ENCODE measurements around the gene DHFR. TPM values are rescaled to one million over a fixed set of nuclear protein-coding genes. Genes with fewer than 3 reads are reported as not detected.
A peak's percentile ranks its signal among the peaks of the same experiment; 100 is the strongest.

DHFR gene
- total RNA-seq: 1 to 10 TPM in 5 of 6 donors, under 1 TPM in 1; 0.88 to 5.8 (median 1.9) TPM
- polyA plus RNA-seq: 1 to 10 TPM; 1.9 to 3.4 TPM

DNA sequence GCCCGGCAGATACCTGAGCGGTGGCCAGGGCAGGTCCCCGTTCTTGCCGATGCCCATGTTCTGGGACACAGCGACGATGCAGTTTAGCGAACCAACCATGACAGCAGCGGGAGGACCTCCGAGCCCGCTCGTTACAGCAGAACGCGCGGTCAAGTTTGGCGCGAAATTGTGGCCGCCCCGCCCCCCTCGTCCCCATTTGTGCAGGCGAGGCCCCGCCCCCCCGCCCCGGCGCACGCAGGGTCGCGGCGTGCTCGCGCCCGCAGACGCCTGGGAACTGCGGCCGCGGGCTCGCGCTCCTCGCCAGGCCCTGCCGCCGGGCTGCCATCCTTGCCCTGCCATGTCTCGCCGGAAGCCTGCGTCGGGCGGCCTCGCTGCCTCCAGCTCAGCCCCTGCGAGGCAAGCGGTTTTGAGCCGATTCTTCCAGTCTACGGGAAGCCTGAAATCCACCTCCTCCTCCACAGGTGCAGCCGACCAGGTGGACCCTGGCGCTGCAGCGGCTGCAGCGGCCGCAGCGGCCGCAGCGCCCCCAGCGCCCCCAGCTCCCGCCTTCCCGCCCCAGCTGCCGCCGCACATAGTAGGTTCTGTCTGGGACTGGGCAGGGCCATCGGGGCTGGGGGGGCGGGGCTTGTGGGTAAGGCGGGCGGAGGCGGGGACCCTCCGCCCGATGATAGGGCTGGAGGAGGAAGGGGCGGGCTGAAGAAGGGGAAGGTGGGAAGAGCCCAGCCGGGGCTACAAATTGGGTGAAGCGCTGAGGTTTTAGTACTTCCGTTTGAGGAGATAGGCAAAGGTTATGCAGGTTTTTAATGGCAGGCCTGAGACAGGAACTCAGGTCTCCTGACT is at the start of gene DHFR, which contains the start of gene MSH3:
DHFR (minus strand) TSS at position 593 of the 840 bp plus-strand sequence; CDS start at position 99, 494 bp downstream.
MSH3 (plus strand) TSS at position 262 of the 840 bp plus-strand sequence; CDS start at position 338, 76 bp downstream.
- peak; percentile 84 to 92 (median 88) for DNase-seq
- intact Hi-C loops (cut with DNase I): no loop called here
- no peaks in the 10 kb centered on the region for H3K27me3 ChIP-seq
- H3K4me3 ChIP-seq: peak within 1 kb of the TSS; percentile 74 to 99 (median 94)
- no peak for TF ChIP-seq CTCF (IDR thresholded peaks at IDR 0.05)
- H3K4me1 ChIP-seq: peaks cover 9 to 16% (median 11%) of the 10 kb centered on the region in 3 donors
- no peaks in the 10 kb centered on the region for H3K9me3 ChIP-seq
- WGBS, 2 donors: 0 to 1% methylated on average over 46 to 74 of the region's 74 CpGs
- H3K36me3 ChIP-seq: peaks cover 0 to 8% (median 0%) of the 10 kb centered on the region in 3 donors
- H3K27ac ChIP-seq: peak within 1 kb of the TSS; percentile 76 to 95 (median 90)
- ATAC-seq: peak; percentile 87 to 91 (median 90)
- FAIRE-seq: no peak

DNA sequence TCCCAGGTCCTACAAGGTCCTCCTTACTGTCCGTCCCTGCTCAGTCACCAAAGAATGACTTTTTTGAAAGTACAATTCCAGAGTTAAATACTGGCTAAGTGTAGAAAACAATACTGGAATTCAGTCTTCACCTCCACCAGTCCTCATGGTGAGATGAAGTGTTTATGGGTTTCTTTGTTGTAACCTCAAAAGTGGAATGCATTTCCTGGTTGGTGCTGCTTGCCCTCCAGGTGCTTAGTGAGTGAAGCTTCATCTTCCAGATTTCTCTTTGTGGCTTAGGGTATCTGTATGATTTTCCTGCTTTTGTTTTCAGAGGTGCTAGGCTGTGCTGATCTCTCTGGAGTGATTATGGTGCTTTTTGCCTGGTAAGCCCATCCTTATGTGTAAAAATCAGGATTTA is 49.4 kb upstream of the DHFR start:
- no peaks in the 10 kb centered on the region for H3K27me3 ChIP-seq
- intact Hi-C loops (cut with DNase I): no loop called here
- no peak for FAIRE-seq
- WGBS, 2 donors: 86 to 87% methylated on average over 1 of the region's 1 CpG
- H3K4me1 ChIP-seq: no peaks in the 10 kb centered on the region
- no peak overlapping the region for H3K27ac ChIP-seq
- TF ChIP-seq CTCF (IDR thresholded peaks at IDR 0.05): no peak
- DNase-seq: no peak
- no peaks in the 10 kb centered on the region for H3K9me3 ChIP-seq
- H3K36me3 ChIP-seq: no peaks in the 10 kb centered on the region
- no peak overlapping the region for H3K4me3 ChIP-seq
- no peak for ATAC-seq

- WGBS, 2 donors: 89 to 91% methylated on average over 5 of the region's 5 CpGs
- Histone ChIP-seq H3K4me3 (no peak overlapping the region), H3K9me3 (no peaks in the 10 kb centered on the region), H3K4me1 (no peaks in the 10 kb centered on the region), H3K36me3 (no peaks in the 10 kb centered on the region), H3K27me3 (no peaks in the 10 kb centered on the region), H3K27ac (no peak overlapping the region)
- ATAC-seq: no peak
- no peak for TF ChIP-seq CTCF (IDR thresholded peaks at IDR 0.05)
- no peak for DNase-seq
- intact Hi-C loops (cut with DNase I): no loop called here
- FAIRE-seq: no peak
Measured at GRCh38 chr5:80703747-80704146, 49.0 kb upstream of the DHFR start.

DNA sequence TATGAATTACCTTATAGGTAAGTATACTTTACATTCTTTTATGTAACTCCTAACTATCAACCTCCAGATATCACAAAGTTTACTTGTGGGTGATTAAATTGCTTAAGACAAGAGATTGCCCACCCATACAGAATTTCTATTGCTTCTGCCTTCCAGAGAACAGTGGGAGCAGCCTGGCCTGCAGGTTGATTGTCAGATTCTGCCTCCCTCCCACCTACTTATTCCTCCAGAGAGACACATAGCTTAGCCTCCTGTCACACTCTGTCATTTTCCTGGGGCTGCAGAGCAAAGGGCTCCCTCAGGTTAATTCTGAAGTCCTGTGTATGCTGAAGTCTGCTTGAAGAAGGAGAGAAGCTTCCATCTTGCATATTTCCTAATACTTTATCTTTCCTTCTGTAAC is 48.5 kb upstream of the DHFR start:
- no peak overlapping the region for H3K27ac ChIP-seq
- no peaks in the 10 kb centered on the region for H3K27me3 ChIP-seq
- H3K9me3 ChIP-seq: no peaks in the 10 kb centered on the region
- H3K36me3 ChIP-seq: no peaks in the 10 kb centered on the region
- H3K4me3 ChIP-seq: no peak overlapping the region
- FAIRE-seq (no peak), ATAC-seq (no peak), DNase-seq (no peak)
- no peaks in the 10 kb centered on the region for H3K4me1 ChIP-seq
- intact Hi-C loops (cut with DNase I): no loop called here
- TF ChIP-seq CTCF (IDR thresholded peaks at IDR 0.05): no peak

GRCh38 chr5:80701597-80701996 is 46.8 kb upstream of the DHFR start:
- Histone ChIP-seq H3K27ac (no peak overlapping the region), H3K36me3 (no peaks in the 10 kb centered on the region), H3K4me3 (no peak overlapping the region), H3K4me1 (peaks cover 0 to 7% (median 4%) of the 10 kb centered on the region in 3 donors), H3K27me3 (no peaks in the 10 kb centered on the region), H3K9me3 (no peaks in the 10 kb centered on the region)
- no peak for FAIRE-seq
- DNase-seq: no peak
- 12 to 25% methylated on average over 1 of the region's 1 CpG for WGBS, 2 donors
- intact Hi-C loops (cut with DNase I): no loop called here
- no peak for TF ChIP-seq CTCF (IDR thresholded peaks at IDR 0.05)
- ATAC-seq: no peak

All from pancreas (tissue), 10 donors.